Activated CD4-positive, alpha-beta T cell treated with anti-CD3 and anti-CD28 coated beads for 36 hours (primary cell): ENCODE results near the gene WDR48. TPM values are rescaled to one million over a fixed set of nuclear protein-coding genes. Genes with fewer than 3 reads are reported as not detected.

Experiments
- ATAC-seq: fragments of 200-7000 bp; cut with Tn5 transposase; one replicate; pipeline ENCODE4 v1.10.0; 2021; ENCODE audit warnings: mild to moderate bottlenecking, moderate library complexity
- CTCF ChIA-PET: fragments of 350-600 bp; sonication (Branson Sonifier 250); formaldehyde crosslinking; loops from one replicate; lab custom pipeline; 2021; ENCODE audit warnings: antibody characterized with exemption; lab: Charles Lee
- POLR2A ChIA-PET: fragments of 350-600 bp; sonication (Branson Sonifier 250); formaldehyde crosslinking; loops from one replicate; lab custom pipeline; 2021; ENCODE audit warnings: antibody characterized with exemption, inconsistent platforms; lab: Charles Lee
- DNase-seq: peaks from one replicate; pipeline ENCODE4 v3.0.0-alpha.2; 2020
- H3K27ac Mint-ChIP-seq: one replicate; pipeline ENCODE4 v1.8.0; 2021; ENCODE audit warnings: mixed read lengths
- H3K27me3 Mint-ChIP-seq: one replicate; pipeline ENCODE4 v1.8.0; 2021; ENCODE audit warnings: mixed read lengths
- H3K36me3 Mint-ChIP-seq: one replicate; pipeline ENCODE4 v1.8.0; 2021; ENCODE audit warnings: low read depth, mixed read lengths
- H3K4me1 Mint-ChIP-seq: one replicate; pipeline ENCODE4 v1.8.0; 2021; ENCODE audit warnings: mixed read lengths
- H3K4me3 Mint-ChIP-seq: one replicate; pipeline ENCODE4 v1.8.0; 2021; ENCODE audit warnings: mild to moderate bottlenecking, moderate library complexity, mixed read lengths
- H3K9me3 Mint-ChIP-seq: one replicate; pipeline ENCODE4 v1.8.0; 2021; ENCODE audit warnings: low read depth, mixed read lengths
- intact Hi-C, 2 experiments: fragments of 100-400 bp; cut with DNase I in 1 of 2; cut with micrococcal nuclease in 1 of 2; formaldehyde crosslinking; loops; one replicate each; pipeline versions ENCODE4 v1.14.2 to v1.15.1; 2022 to 2024; cut with DNase I, micrococcal nuclease
- total RNA-seq, 2 experiments: library from RNA; stranded (reverse); gene quantifications; one replicate each; pipeline ENCODE4 v1.2.3, GENCODE V29; 2021

WDR48 gene
- total RNA-seq, 2 experiments from 2014 or later: 33.3 to 36.5 TPM

- POLR2A ChIA-PET: no interaction called here
- Mint-ChIP-seq H3K36me3 (peaks cover 6% of the 10 kb centered on the region), H3K27ac (no peak overlapping the region), H3K27me3 (no peaks in the 10 kb centered on the region), H3K9me3 (no peaks in the 10 kb centered on the region), H3K4me1 (peaks cover 16% of the 10 kb centered on the region), H3K4me3 (no peak overlapping the region)
- ATAC-seq (peak; percentile 87), DNase-seq (peak; percentile 67)
- CTCF ChIA-PET: interaction anchor here (0.6 to 2.0 kb wide), 3 partner anchors 14 to 277 kb away, joined by 3 to 8 read pairs (median 3); no protein-coding TSS in a partner anchor
- intact Hi-C loops: loop anchor here (1.0 to 10.0 kb wide), 4 partner anchors 187 to 284 kb away; partner anchors contain the start of gene SLC25A38 (in 1 of the 2)
Observed at GRCh38 chr3:39101022-39101689, 49.3 kb downstream of the WDR48 start.

GRCh38 chr3:39102504-39103323, 50.9 kb downstream of the WDR48 start:
- H3K36me3 Mint-ChIP-seq: peaks cover 1% of the 10 kb centered on the region
- intact Hi-C loops: loop anchor here in 1 of 2 experiments (10.0 kb wide), 1 partner anchor 282 kb away; the partner anchor contains the start of gene SLC25A38
- peak overlapping the region; percentile 14 for H3K27ac Mint-ChIP-seq
- ChIA-PET CTCF (interaction anchor here (0.9 to 2.0 kb wide), 2 partner anchors 13 to 185 kb away, joined by 3 to 8 read pairs; no protein-coding TSS in a partner anchor), POLR2A (no interaction called here)
- no peak for ATAC-seq
- H3K27me3 Mint-ChIP-seq: no peaks in the 10 kb centered on the region
- H3K4me3 Mint-ChIP-seq: no peak overlapping the region
- DNase-seq: no peak
- H3K9me3 Mint-ChIP-seq: no peaks in the 10 kb centered on the region
- peaks cover 24% of the 10 kb centered on the region for H3K4me1 Mint-ChIP-seq

- intact Hi-C loops: loop anchor here in 1 of 2 experiments (10.0 kb wide), 1 partner anchor 281 kb away; the partner anchor contains the start of gene SLC25A38
- POLR2A ChIA-PET: no interaction called here
- DNase-seq: peak; percentile 24
Observed at GRCh38 chr3:39103324-39103693, 51.5 kb downstream of the WDR48 start.

GRCh38 chr3:39103791-39104552, 52.2 kb downstream of the WDR48 start:
- intact Hi-C loops: loop anchor here in 1 of 2 experiments (10.0 kb wide), 1 partner anchor 281 kb away; the partner anchor contains the start of gene SLC25A38
- Mint-ChIP-seq H3K4me1 (peaks cover 36% of the 10 kb centered on the region), H3K27me3 (no peaks in the 10 kb centered on the region), H3K9me3 (no peaks in the 10 kb centered on the region), H3K4me3 (no peak overlapping the region), H3K36me3 (peaks cover 1% of the 10 kb centered on the region), H3K27ac (no peak overlapping the region)
- ChIA-PET POLR2A (no interaction called here), CTCF (interaction anchor here (0.7 to 5.3 kb wide), 7 partner anchors 12 to 188 kb away, joined by 3 to 29 read pairs (median 4); no protein-coding TSS in a partner anchor)
- ATAC-seq: no peak
- DNase-seq: no peak

More at GRCh38 chr3:39103324-39103693, 51.5 kb downstream of the WDR48 start:
- Mint-ChIP-seq H3K27ac (no peak overlapping the region), H3K36me3 (peaks cover 1% of the 10 kb centered on the region), H3K9me3 (no peaks in the 10 kb centered on the region), H3K4me1 (peaks cover 30% of the 10 kb centered on the region), H3K4me3 (no peak overlapping the region), H3K27me3 (no peaks in the 10 kb centered on the region)
- CTCF ChIA-PET: interaction anchor here (0.9 kb wide), 1 partner anchor 14 kb away, joined by 3 read pairs; no protein-coding TSS in a partner anchor
- ATAC-seq: no peak

GRCh38 chr3:39104961-39105686, 53.3 kb downstream of the WDR48 start:
- Mint-ChIP-seq H3K27ac (no peak overlapping the region), H3K27me3 (no peaks in the 10 kb centered on the region), H3K4me1 (peaks cover 36% of the 10 kb centered on the region), H3K4me3 (no peak overlapping the region), H3K36me3 (peaks cover 1% of the 10 kb centered on the region), H3K9me3 (no peaks in the 10 kb centered on the region)
- ChIA-PET POLR2A (interaction anchor here (0.6 kb wide), 1 partner anchor 9 kb away, joined by 3 read pairs; no protein-coding TSS in a partner anchor), CTCF (interaction anchor here (0.6 to 5.3 kb wide), 12 partner anchors 11 to 192 kb away, joined by 3 to 29 read pairs (median 4); partner anchors contain the start of gene XIRP1)
- ATAC-seq (no peak), DNase-seq (peak; percentile 43)
- intact Hi-C loops: loop anchor here in 1 of 2 experiments (10.0 kb wide), 1 partner anchor 280 kb away; the partner anchor contains the start of gene SLC25A38

GRCh38 chr3:39105687-39106063, 53.9 kb downstream of the WDR48 start:
- intact Hi-C loops: loop anchor here (2.0 to 10.0 kb wide), 3 partner anchors 55 to 279 kb away; partner anchors contain the start of genes SCN11A (in 1 of the 2) and SLC25A38 (in 1 of the 2)
- ChIA-PET CTCF (interaction anchor here (0.6 to 5.3 kb wide), 10 partner anchors 11 to 186 kb away, joined by 3 to 29 read pairs (median 4); partner anchors contain the start of gene XIRP1), POLR2A (interaction anchor here (0.6 kb wide), 1 partner anchor 10 kb away, joined by 3 read pairs; no protein-coding TSS in a partner anchor)
- Mint-ChIP-seq H3K27ac (peak overlapping the region; percentile 68), H3K4me1 (peaks cover 36% of the 10 kb centered on the region), H3K4me3 (peak overlapping the region; percentile 83), H3K9me3 (no peaks in the 10 kb centered on the region), H3K36me3 (peaks cover 1% of the 10 kb centered on the region), H3K27me3 (no peaks in the 10 kb centered on the region)
- ATAC-seq (no peak), DNase-seq (no peak)

- Mint-ChIP-seq H3K4me1 (peaks cover 36% of the 10 kb centered on the region), H3K4me3 (peak overlapping the region; percentile 83), H3K9me3 (no peaks in the 10 kb centered on the region), H3K27me3 (no peaks in the 10 kb centered on the region), H3K27ac (peak overlapping the region; percentile 68), H3K36me3 (peaks cover 1% of the 10 kb centered on the region)
- ATAC-seq: no peak
- intact Hi-C loops: loop anchor here (2.0 to 10.0 kb wide), 3 partner anchors 56 to 278 kb away; partner anchors contain the start of genes SCN11A (in 1 of the 2) and SLC25A38 (in 1 of the 2)
- DNase-seq: no peak
- ChIA-PET POLR2A (no interaction called here), CTCF (interaction anchor here (0.9 to 5.3 kb wide), 7 partner anchors 47 to 185 kb away, joined by 3 to 29 read pairs (median 3); no protein-coding TSS in a partner anchor)
Observed at GRCh38 chr3:39106281-39106811, 54.5 kb downstream of the WDR48 start.

GRCh38 chr3:39106851-39107387, 55.1 kb downstream of the WDR48 start:
- CTCF ChIA-PET: interaction anchor here (0.6 to 5.3 kb wide), 5 partner anchors 48 to 185 kb away, joined by 3 to 29 read pairs (median 3); no protein-coding TSS in a partner anchor
- no peaks in the 10 kb centered on the region for H3K9me3 Mint-ChIP-seq
- POLR2A ChIA-PET: interaction anchor here (1.0 kb wide), 1 partner anchor 44 kb away, joined by 5 read pairs; no protein-coding TSS in a partner anchor
- peak overlapping the region; percentile 83 for H3K4me3 Mint-ChIP-seq
- DNase-seq: peak; percentile 37
- peaks cover 1% of the 10 kb centered on the region for H3K36me3 Mint-ChIP-seq
- H3K4me1 Mint-ChIP-seq: peaks cover 36% of the 10 kb centered on the region
- H3K27me3 Mint-ChIP-seq: no peaks in the 10 kb centered on the region
- peak overlapping the region; percentile 68 for H3K27ac Mint-ChIP-seq
- ATAC-seq: peak; percentile 15
- intact Hi-C loops: loop anchor here (1.0 to 10.0 kb wide), 5 partner anchors 56 to 278 kb away; partner anchors contain the start of genes SLC25A38 (in 2 of the 2) and SCN11A (in 1 of the 2)
